Astrocyte (in vitro differentiated cells and primary cell): Measurements from ENCODE around the gene LANCL2. TPM values are rescaled to one million over a fixed set of nuclear protein-coding genes. Genes with fewer than 3 reads are reported as not detected.

Experiments
- DNase-seq: peaks from one replicate; pipeline ENCODE4 v3.0.0-alpha.2; 2010; ENCODE audit warnings: low read depth
- FAIRE-seq: peaks from 2 replicates; lab custom pipeline; 2011; peaks lifted over from hg19 to GRCh38; lab: Jason Lieb, UNC
- H2AFZ ChIP-seq: 2 replicates; pipeline ENCODE4 v1.6.0; 2012; ENCODE audit warnings: low read depth, low read length, inconsistent platforms
- H3K27ac ChIP-seq: 2 replicates; pipeline ENCODE4 v1.5.1; 2011; ENCODE audit warnings: low read depth, low read length, inconsistent platforms
- H3K27me3 ChIP-seq: 2 replicates; pipeline ENCODE4 v1.6.0; 2011; ENCODE audit warnings: low read length, inconsistent platforms; ENCODE audit not compliant: insufficient read depth
- H3K36me3 ChIP-seq: 2 replicates; pipeline ENCODE4 v1.5.1; 2011; ENCODE audit warnings: low read length, inconsistent platforms; ENCODE audit not compliant: insufficient read depth
- H3K4me1 ChIP-seq: 2 replicates; pipeline ENCODE4 v1.5.1; 2011; ENCODE audit warnings: low read length, inconsistent platforms; ENCODE audit not compliant: insufficient read depth
- H3K4me2 ChIP-seq: 2 replicates; pipeline ENCODE4 v1.6.0; 2012; ENCODE audit warnings: low read length, inconsistent platforms
- H3K4me3 ChIP-seq: 2 replicates; pipeline ENCODE4 v1.5.1; 2011; ENCODE audit warnings: low read depth, mild to moderate bottlenecking, low read length, inconsistent platforms; ENCODE audit not compliant: insufficient read depth
- H3K79me2 ChIP-seq: 2 replicates; pipeline ENCODE4 v1.6.0; 2012; ENCODE audit warnings: mild to moderate bottlenecking, low read length, inconsistent platforms; ENCODE audit not compliant: insufficient read depth
- H3K9ac ChIP-seq: 2 replicates; pipeline ENCODE4 v1.6.0; 2012; ENCODE audit warnings: mild to moderate bottlenecking, low read length, inconsistent platforms
- H3K9me3 ChIP-seq: 2 replicates; pipeline ENCODE4 v1.5.1; 2012; ENCODE audit warnings: low read depth, mild to moderate bottlenecking, low read length, inconsistent platforms; ENCODE audit not compliant: insufficient read depth
- H4K20me1 ChIP-seq: 2 replicates; pipeline ENCODE4 v1.6.0; 2012; ENCODE audit warnings: low read length, inconsistent platforms; ENCODE audit not compliant: insufficient read depth
- H3K27ac Mint-ChIP-seq: one replicate; pipeline ENCODE4 v1.8.0; 2021; ENCODE audit warnings: mild to moderate bottlenecking, mixed read lengths; ENCODE audit not compliant: unreplicated experiment
- H3K27me3 Mint-ChIP-seq: one replicate; pipeline ENCODE4 v1.8.0; 2021; ENCODE audit warnings: low read depth, mixed read lengths; ENCODE audit not compliant: unreplicated experiment
- H3K36me3 Mint-ChIP-seq: one replicate; pipeline ENCODE4 v1.8.0; 2021; ENCODE audit warnings: low read depth, mixed read lengths; ENCODE audit not compliant: unreplicated experiment
- H3K4me1 Mint-ChIP-seq: one replicate; pipeline ENCODE4 v1.8.0; 2021; ENCODE audit warnings: low read depth, mixed read lengths; ENCODE audit not compliant: unreplicated experiment
- H3K4me3 Mint-ChIP-seq: one replicate; pipeline ENCODE4 v1.8.0; 2021; ENCODE audit warnings: mild to moderate bottlenecking, moderate library complexity, mixed read lengths; ENCODE audit not compliant: unreplicated experiment
- H3K9me3 Mint-ChIP-seq: one replicate; pipeline ENCODE4 v1.8.0; 2021; ENCODE audit warnings: mild to moderate bottlenecking, mixed read lengths; ENCODE audit not compliant: unreplicated experiment
- EZH2 ChIP-seq: IDR thresholded peaks from 2 replicates; pipeline ENCODE4 v1.6.1; 2012; ENCODE audit warnings: mild to moderate bottlenecking, low read length, inconsistent platforms; ENCODE audit not compliant: insufficient read depth
- total RNA-seq: library from RNA; stranded (reverse); gene quantifications from 2 replicates; pipeline ENCODE4 v1.2.1, GENCODE V29; 2021
- TF ChIP-seq, protein P1 (sequence below): IDR thresholded peaks from 2 replicates; pipeline ENCODE4 v1.5.1; 2011; ENCODE audit warnings: low read depth, mild to moderate bottlenecking, inconsistent platforms, low read length, moderate library complexity; ENCODE audit not compliant: insufficient read depth

The LANCL2 gene
- total RNA-seq, 1 donor from 2014 or later = 35.9 TPM

GRCh38 chr7:55343860-55344606 lies 21.1 kb upstream of the LANCL2 start:
- H3K27ac Mint-ChIP-seq = no peak overlapping the region
- H3K27me3 Mint-ChIP-seq = no peaks in the 10 kb centered on the region
- Histone ChIP-seq H3K4me3 (no peak overlapping the region), H3K9ac (no peak overlapping the region), H4K20me1 (no peaks in the 10 kb centered on the region), H3K9me3 (no peaks in the 10 kb centered on the region), H3K36me3 (no peaks in the 10 kb centered on the region), H3K27ac (no peak overlapping the region), H3K4me1 (no peaks in the 10 kb centered on the region), H3K4me2 (no peak overlapping the region), H3K79me2 (no peaks in the 10 kb centered on the region), H3K27me3 (peaks cover 3% of the 10 kb centered on the region), H2AFZ (no peak overlapping the region)
- FAIRE-seq (no peak), DNase-seq (no peak)
- no peak overlapping the region for H3K4me3 Mint-ChIP-seq
- peaks cover 2% of the 10 kb centered on the region for H3K9me3 Mint-ChIP-seq
- no peak for TF ChIP-seq EZH2
- TF ChIP-seq, protein P1, sequence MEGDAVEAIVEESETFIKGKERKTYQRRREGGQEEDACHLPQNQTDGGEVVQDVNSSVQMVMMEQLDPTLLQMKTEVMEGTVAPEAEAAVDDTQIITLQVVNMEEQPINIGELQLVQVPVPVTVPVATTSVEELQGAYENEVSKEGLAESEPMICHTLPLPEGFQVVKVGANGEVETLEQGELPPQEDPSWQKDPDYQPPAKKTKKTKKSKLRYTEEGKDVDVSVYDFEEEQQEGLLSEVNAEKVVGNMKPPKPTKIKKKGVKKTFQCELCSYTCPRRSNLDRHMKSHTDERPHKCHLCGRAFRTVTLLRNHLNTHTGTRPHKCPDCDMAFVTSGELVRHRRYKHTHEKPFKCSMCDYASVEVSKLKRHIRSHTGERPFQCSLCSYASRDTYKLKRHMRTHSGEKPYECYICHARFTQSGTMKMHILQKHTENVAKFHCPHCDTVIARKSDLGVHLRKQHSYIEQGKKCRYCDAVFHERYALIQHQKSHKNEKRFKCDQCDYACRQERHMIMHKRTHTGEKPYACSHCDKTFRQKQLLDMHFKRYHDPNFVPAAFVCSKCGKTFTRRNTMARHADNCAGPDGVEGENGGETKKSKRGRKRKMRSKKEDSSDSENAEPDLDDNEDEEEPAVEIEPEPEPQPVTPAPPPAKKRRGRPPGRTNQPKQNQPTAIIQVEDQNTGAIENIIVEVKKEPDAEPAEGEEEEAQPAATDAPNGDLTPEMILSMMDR = no peak
- H3K36me3 Mint-ChIP-seq = no peaks in the 10 kb centered on the region
- H3K4me1 Mint-ChIP-seq = peaks cover 7% of the 10 kb centered on the region

DNA sequence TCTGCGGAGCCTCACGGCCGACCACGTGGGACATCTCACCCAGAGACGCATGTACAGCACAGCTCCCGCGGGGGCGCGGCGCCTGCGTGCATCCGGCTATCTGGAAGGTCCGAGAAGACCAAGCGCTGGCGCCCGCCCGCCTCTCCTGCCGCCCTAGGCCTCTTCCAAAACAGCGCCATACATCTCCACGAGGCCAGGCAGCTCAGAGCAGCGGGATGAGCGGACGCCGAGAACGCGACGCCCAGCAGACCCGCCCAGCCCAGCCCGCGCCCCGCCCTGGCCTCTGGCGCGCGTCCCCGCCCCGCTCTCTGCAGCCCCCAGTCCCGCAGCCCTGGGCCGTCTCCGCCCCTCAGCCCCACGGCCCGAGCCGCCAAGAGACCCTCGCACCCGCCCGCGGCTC lies 20.3 kb upstream of the LANCL2 start:
- H3K27me3 ChIP-seq = peaks cover 5% of the 10 kb centered on the region
- no peak overlapping the region for H3K4me2 ChIP-seq
- H3K4me3 ChIP-seq = no peak overlapping the region
- no peak overlapping the region for H3K9ac ChIP-seq
- H3K27ac Mint-ChIP-seq = no peak overlapping the region
- TF ChIP-seq EZH2 = no peak
- TF ChIP-seq, protein P1 = no peak
- H3K36me3 ChIP-seq = no peaks in the 10 kb centered on the region
- no peak overlapping the region for H3K4me3 Mint-ChIP-seq
- H3K4me1 Mint-ChIP-seq = peaks cover 11% of the 10 kb centered on the region
- H2AFZ ChIP-seq = no peak overlapping the region
- H3K36me3 Mint-ChIP-seq = no peaks in the 10 kb centered on the region
- H3K4me1 ChIP-seq = no peaks in the 10 kb centered on the region
- no peak overlapping the region for H3K27ac ChIP-seq
- no peak for FAIRE-seq
- DNase-seq = no peak
- H3K9me3 Mint-ChIP-seq = peaks cover 2% of the 10 kb centered on the region
- no peaks in the 10 kb centered on the region for H3K9me3 ChIP-seq
- no peaks in the 10 kb centered on the region for H3K27me3 Mint-ChIP-seq
- no peaks in the 10 kb centered on the region for H3K79me2 ChIP-seq
- H4K20me1 ChIP-seq = no peaks in the 10 kb centered on the region

- H3K27ac ChIP-seq = no peak overlapping the region
- no peaks in the 10 kb centered on the region for H4K20me1 ChIP-seq
- H3K27me3 ChIP-seq = peaks cover 3% of the 10 kb centered on the region
- DNase-seq (no peak), FAIRE-seq (no peak)
- Mint-ChIP-seq H3K4me1 (peaks cover 11% of the 10 kb centered on the region), H3K27me3 (no peaks in the 10 kb centered on the region), H3K4me3 (no peak overlapping the region), H3K27ac (no peak overlapping the region), H3K9me3 (peaks cover 2% of the 10 kb centered on the region), H3K36me3 (no peaks in the 10 kb centered on the region)
- H3K36me3 ChIP-seq = no peaks in the 10 kb centered on the region
- no peak overlapping the region for H3K4me2 ChIP-seq
- H3K9ac ChIP-seq = no peak overlapping the region
- no peaks in the 10 kb centered on the region for H3K79me2 ChIP-seq
- no peaks in the 10 kb centered on the region for H3K4me1 ChIP-seq
- no peak overlapping the region for H2AFZ ChIP-seq
- no peak overlapping the region for H3K4me3 ChIP-seq
- H3K9me3 ChIP-seq = no peaks in the 10 kb centered on the region
- TF ChIP-seq EZH2 = no peak
Observed at GRCh38 chr7:55345292-55345691, 19.8 kb upstream of the LANCL2 start.
